WI38 (cell line): ENCODE results near the gene IQSEC1.

Experiments used
- H3K4me3 ChIP-seq: 2 replicates; pipeline ENCODE4 v1.5.1; 2011; ENCODE audit warnings: low read depth, mild to moderate bottlenecking, control low read depth, low read length
- CTCF ChIP-seq: IDR thresholded peaks from 2 replicates; pipeline ENCODE4 v1.5.1; 2012; ENCODE audit warnings: low read depth, mild to moderate bottlenecking, control low read depth, low read length

The IQSEC1 gene

GRCh38 chr3:13046569-13047274 is 26.5 kb downstream of the IQSEC1 start:
- no peak overlapping the region for H3K4me3 ChIP-seq
- TF ChIP-seq CTCF = no peak

- H3K4me3 ChIP-seq = no peak overlapping the region
- TF ChIP-seq CTCF = no peak
These were observed 27.2 kb downstream of the IQSEC1 start for GRCh38 chr3:13045904-13046568.

GRCh38 chr3:13045241-13045903 is 27.9 kb downstream of the IQSEC1 start:
- no peak for TF ChIP-seq CTCF
- no peak overlapping the region for H3K4me3 ChIP-seq

- no peak overlapping the region for H3K4me3 ChIP-seq
- no peak for TF ChIP-seq CTCF
These were observed 28.6 kb downstream of the IQSEC1 start for GRCh38 chr3:13044496-13045240.

GRCh38 chr3:13043656-13044055 is 29.6 kb downstream of the IQSEC1 start:
- TF ChIP-seq CTCF = no peak
- no peak overlapping the region for H3K4me3 ChIP-seq

GRCh38 chr3:13042715-13043271 is 30.4 kb downstream of the IQSEC1 start:
- no peak overlapping the region for H3K4me3 ChIP-seq
- no peak for TF ChIP-seq CTCF
